GM13977 (cell line): ENCODE measurements around the gene NARF.
"Not testable (repeated sequence)": the region's sequence is repeated elsewhere in the genome, so short reads cannot be mapped to it uniquely, and the experiment has no call there.

Experiments used
- DNase-seq: peaks from one replicate; pipeline ENCODE4 v3.0.0; 2012; ENCODE audit warnings: low spot score
- in situ Hi-C: fragments of 300-500 bp; cut with MboI; formaldehyde crosslinking; loops from one replicate; pipeline ENCODE4 v1.12.0; 2022; ENCODE audit warnings: low sequenced_read_pairs, low pct_unique_long_range_greater_than_20kb, mixed read lengths, inconsistent platforms; ENCODE audit not compliant: unreplicated experiment
- TF ChIP-seq, protein P1 (sequence below): IDR thresholded peaks from 2 replicates; pipeline ENCODE4 v1.5.1; 2012; ENCODE audit warnings: mild to moderate bottlenecking, control low read depth; ENCODE audit not compliant: insufficient read depth; ENCODE audit errors: extremely low read depth, missing control alignments

NARF gene

DNA sequence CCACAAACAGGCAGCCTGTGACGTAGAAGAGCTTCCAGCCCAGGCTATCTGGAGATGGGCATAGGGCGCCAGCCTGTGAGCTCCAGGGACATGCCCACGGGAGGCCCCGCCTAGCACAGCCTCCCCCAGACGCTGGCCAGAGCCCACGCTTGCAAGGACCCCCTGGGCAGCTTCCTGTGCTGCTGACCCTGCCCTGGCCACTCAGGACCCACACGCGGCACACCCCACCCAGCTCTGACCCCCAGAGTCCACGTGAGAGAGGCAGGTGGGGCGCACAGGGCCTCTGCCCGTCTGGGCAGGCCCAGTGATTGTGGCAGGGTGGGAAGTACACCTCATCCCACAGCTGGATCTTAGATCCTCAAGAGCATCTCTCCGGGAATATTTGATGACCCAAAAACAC, 11.9 kb upstream of the NARF start:
- in situ Hi-C loops: no loop called here
- TF ChIP-seq, protein P1, sequence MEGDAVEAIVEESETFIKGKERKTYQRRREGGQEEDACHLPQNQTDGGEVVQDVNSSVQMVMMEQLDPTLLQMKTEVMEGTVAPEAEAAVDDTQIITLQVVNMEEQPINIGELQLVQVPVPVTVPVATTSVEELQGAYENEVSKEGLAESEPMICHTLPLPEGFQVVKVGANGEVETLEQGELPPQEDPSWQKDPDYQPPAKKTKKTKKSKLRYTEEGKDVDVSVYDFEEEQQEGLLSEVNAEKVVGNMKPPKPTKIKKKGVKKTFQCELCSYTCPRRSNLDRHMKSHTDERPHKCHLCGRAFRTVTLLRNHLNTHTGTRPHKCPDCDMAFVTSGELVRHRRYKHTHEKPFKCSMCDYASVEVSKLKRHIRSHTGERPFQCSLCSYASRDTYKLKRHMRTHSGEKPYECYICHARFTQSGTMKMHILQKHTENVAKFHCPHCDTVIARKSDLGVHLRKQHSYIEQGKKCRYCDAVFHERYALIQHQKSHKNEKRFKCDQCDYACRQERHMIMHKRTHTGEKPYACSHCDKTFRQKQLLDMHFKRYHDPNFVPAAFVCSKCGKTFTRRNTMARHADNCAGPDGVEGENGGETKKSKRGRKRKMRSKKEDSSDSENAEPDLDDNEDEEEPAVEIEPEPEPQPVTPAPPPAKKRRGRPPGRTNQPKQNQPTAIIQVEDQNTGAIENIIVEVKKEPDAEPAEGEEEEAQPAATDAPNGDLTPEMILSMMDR: no peak
- no peak for DNase-seq

DNA sequence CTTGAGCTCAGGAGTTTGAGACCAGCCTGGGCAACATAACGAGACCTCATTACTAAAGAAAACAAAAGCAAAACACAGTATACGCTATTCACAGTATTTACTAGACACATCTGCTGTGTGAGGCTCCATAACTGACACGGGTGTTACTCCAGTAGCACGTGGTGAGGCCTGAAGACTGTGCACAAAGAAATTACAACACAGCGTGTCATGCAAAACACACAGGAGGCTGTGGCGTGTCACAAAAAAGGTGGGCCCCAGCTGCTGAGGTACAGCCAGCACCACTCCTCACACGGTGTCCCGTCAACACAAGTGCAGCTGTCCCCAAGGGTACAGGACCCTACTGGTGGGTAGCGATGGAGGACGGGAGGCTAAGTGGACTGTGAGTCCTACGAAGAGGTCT, 10.7 kb upstream of the NARF start:
- TF ChIP-seq, protein P1: no peak
- DNase-seq: no peak
- in situ Hi-C loops: no loop called here

- DNase-seq: peak; percentile 82
- in situ Hi-C loops: no loop called here
These were observed 9.2 kb upstream of the NARF start for GRCh38 chr17:82449131-82449882.

GRCh38 chr17:82449883-82450356, 8.6 kb upstream of the NARF start:
- TF ChIP-seq, protein P1: no peak
- in situ Hi-C loops: no loop called here
- DNase-seq: no peak

More at GRCh38 chr17:82449131-82449882, 9.2 kb upstream of the NARF start:
- TF ChIP-seq, protein P1: peak; percentile 2

DNA sequence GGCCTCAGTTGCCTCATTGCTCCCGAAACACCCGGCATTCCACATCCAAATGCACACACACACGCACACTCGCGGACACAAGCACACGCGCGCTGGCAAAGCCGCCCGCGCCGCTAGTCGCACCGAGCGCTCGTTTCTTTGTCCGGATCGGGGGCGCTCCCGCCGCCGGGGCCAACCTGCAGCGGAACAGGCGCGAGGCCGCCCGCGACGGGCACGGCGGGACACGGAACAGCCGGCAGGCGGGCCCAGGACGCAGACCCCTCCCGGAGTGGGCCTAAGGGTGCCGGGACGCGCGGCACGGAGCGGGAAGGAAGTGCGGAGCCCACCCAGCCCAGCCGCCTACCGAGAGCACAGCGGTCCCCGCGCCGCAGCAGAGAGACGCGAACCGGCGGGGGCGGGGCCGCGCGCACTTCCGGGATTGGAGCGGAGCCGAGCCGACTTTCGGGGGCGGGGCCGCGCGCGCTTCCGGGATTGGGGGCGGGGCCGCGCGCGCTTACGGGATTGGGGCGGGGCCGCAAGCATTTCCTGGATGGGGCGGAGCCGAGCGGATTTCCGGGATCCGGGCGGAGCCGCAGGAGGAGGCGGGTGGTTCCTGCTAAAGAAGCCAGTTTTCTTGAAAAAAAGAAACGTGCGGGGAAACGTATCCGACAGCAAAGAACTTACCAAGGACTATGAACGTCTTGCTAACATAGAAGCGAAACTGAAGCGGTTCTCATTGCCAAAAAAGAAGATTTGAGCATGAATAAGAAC, 8.0 kb upstream of the NARF start, which contains the start of gene CYBC1:
Gene CYBC1, minus strand, starts transcription at position 396 of the 750 bp plus-strand sequence. CDS start 1,498 bp downstream, outside the sequence.
- in situ Hi-C loops: no loop called here
- peak; percentile 93 for DNase-seq
- TF ChIP-seq, protein P1: no peak

GRCh38 chr17:82452162-82452561, 6.4 kb upstream of the NARF start:
- in situ Hi-C loops: no loop called here
- DNase-seq: no peak
- TF ChIP-seq, protein P1: no peak

DNA sequence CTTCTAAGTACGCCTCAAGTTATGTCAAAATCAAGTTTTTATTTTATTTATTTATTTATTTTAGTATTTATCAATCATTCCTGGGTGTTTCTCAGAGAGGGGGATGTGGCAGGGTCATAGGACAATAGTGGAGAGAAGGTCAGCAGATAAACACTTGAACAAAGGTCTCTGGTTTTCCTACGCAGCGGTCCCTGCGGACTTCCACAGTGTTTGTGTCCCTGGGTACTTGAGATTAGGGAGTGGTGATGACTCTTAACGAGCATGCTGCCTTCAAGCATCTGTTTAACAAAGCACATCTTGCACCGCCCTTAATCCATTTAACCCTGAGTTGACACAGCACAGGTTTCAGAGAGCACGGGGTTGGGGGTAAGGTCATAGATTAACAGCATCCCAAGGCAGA, 5.4 kb upstream of the NARF start:
- DNase-seq, in situ Hi-C loops: not testable (repeated sequence)

DNA sequence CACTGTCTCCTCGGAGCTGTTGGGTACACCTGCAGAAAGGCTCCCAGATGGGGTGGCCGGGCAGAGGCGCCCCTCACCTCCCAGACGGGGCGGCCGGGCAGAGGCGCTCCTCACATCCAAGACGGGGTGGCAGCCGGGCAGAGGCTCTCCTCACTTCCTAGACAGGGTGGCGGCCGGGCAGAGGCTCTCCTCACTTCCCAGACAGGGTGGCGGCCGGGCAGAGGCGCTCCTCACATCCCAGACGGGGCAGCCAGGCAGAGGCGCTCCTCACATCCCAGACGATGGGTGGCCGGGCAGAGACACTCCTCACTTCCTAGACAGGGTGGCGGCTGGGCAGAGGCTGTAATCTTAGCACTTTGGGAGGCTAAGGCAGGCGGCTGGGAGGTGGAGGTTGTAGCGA, 4.8 kb upstream of the NARF start:
- in situ Hi-C loops, DNase-seq: not testable (repeated sequence)
